Activated naive CD8-positive, alpha-beta T cell (primary cell): ENCODE measurements around the gene SLC36A2.

ENCODE experiments used
- H3K27ac Mint-ChIP-seq: one replicate; pipeline ENCODE4 v1.8.0; 2021; ENCODE audit warnings: mixed read lengths
- H3K27me3 Mint-ChIP-seq: one replicate; pipeline ENCODE4 v1.8.0; 2021; ENCODE audit warnings: mixed read lengths
- H3K36me3 Mint-ChIP-seq: one replicate; pipeline ENCODE4 v1.8.0; 2021; ENCODE audit warnings: mixed read lengths
- H3K4me1 Mint-ChIP-seq: one replicate; pipeline ENCODE4 v1.8.0; 2021; ENCODE audit warnings: low read depth, mixed read lengths
- H3K4me3 Mint-ChIP-seq: one replicate; pipeline ENCODE4 v1.8.0; 2021; ENCODE audit warnings: mild to moderate bottlenecking, mixed read lengths
- H3K9me3 Mint-ChIP-seq: one replicate; pipeline ENCODE4 v1.8.0; 2021; ENCODE audit warnings: low read depth, mixed read lengths

Gene SLC36A2

DNA sequence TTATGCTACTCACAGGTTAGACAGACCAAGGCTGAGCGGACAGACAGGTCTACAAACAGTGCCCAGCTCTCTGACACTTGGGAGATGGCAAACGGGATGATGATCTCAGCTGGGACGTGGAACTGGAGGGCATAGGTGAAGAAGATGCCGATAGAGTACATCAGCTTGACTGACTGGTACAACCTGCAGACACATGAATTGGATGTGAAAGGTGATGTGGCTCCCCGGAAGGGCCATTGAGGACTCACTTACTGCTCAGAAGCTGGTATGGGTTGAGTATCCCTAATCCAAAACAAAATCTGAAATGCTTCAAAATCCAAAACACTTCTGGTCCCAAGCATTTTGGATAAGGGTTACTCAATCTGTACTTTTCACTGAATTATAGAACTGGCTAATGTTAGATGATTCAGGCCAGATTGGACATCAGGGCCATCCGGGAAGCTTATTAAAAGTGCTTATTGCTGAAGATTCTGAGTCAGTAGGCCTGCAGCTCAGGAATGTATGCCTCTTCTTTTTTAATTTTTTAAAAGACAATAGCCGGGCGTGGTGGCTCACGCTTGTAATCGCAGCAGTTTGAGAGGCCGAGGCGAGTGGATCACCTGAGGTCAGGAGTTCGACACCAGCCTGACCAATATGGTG is 66.2 kb downstream of the SLC36A2 start:
- Mint-ChIP-seq H3K4me3 (no peak overlapping the region), H3K4me1 (no peaks in the 10 kb centered on the region), H3K27ac (no peak overlapping the region), H3K36me3 (no peaks in the 10 kb centered on the region), H3K9me3 (no peaks in the 10 kb centered on the region), H3K27me3 (no peaks in the 10 kb centered on the region)

DNA sequence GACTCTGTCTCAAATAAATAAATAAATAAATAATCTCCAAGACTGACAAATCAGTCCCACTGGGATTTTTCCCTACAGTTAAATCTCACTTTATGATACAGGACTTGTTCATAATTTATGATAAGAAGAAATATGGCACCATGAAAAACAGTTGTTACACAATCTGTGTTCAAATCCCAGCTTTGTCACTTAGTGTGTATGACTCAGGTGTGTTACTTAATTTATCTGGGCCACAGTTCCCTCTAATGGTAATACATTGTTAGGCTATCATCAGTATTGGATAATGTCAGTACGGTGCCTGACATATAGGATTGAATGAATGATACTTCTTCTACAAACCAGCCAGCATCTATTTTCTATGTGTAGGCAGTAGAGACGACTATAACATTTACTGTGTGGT is 66.9 kb downstream of the SLC36A2 start:
- no peaks in the 10 kb centered on the region for H3K4me1 Mint-ChIP-seq
- H3K36me3 Mint-ChIP-seq: no peaks in the 10 kb centered on the region
- H3K27ac Mint-ChIP-seq: no peak overlapping the region
- H3K9me3 Mint-ChIP-seq: no peaks in the 10 kb centered on the region
- H3K4me3 Mint-ChIP-seq: no peak overlapping the region
- H3K27me3 Mint-ChIP-seq: no peaks in the 10 kb centered on the region

DNA sequence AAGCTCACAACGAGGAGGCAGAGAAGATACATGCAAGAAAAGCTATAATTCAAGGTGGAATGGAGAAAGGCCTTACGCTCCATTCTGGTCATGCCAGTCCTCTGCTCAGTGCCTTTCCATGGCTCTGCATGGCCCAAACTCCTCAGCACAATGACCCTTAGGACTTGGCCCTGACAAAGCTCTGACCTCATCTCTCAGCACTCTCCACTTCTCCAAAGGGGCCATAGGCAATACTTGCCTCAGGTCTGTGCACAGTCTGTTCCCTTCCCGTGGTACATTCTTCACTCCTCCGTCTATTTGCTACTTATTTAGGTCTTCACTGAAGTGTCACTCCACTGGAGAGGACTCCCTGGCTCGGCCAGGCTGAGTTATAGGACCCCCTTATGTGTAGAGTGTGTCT is 68.5 kb downstream of the SLC36A2 start:
- Mint-ChIP-seq H3K9me3 (no peaks in the 10 kb centered on the region), H3K27me3 (no peaks in the 10 kb centered on the region), H3K4me1 (no peaks in the 10 kb centered on the region), H3K27ac (no peak overlapping the region), H3K36me3 (no peaks in the 10 kb centered on the region), H3K4me3 (no peak overlapping the region)

DNA sequence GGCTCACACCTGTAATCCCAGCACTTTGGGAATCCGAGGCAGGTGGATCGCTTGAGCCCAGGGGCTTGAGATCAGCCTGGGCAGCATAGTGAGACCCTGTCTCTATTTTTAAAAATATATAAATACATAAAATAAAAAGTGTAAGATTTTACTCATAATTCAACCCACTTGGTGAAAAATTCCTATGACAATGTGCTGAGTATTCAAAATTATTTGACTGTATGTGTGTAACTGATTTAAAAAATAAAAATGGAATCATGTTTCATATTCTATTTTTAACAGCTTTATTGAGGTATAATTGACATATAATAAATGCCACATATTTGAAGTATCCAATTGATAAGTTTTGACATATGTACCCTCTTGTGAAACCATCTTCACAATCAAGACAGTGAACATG is 71.6 kb downstream of the SLC36A2 start:
- no peak overlapping the region for H3K4me3 Mint-ChIP-seq
- no peaks in the 10 kb centered on the region for H3K4me1 Mint-ChIP-seq

DNA sequence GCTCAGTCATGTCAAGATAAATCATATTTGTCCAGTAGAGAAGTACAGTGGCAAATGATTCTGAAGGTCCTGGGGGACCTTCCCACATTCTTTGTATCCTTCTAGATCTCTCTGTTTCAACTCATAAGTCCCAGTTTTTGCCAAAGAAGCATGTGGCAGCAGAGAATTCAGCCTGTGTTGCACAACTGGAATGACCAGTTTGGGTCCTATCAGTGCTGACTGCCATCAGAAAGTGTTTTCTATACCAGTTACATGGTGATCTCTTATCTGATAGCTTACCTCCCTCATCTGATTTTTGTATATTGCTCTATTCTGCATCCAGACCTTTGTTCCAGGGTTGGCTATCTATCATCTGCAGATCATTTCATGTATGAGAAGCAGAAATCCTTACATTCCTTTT is 72.7 kb downstream of the SLC36A2 start:
- Mint-ChIP-seq H3K27me3 (no peaks in the 10 kb centered on the region), H3K9me3 (no peaks in the 10 kb centered on the region), H3K27ac (no peak overlapping the region), H3K4me1 (no peaks in the 10 kb centered on the region), H3K4me3 (no peak overlapping the region), H3K36me3 (no peaks in the 10 kb centered on the region)

More for the DNA sequence above, 71.6 kb downstream of the SLC36A2 start:
- H3K27me3 Mint-ChIP-seq: no peaks in the 10 kb centered on the region
- no peaks in the 10 kb centered on the region for H3K9me3 Mint-ChIP-seq
- H3K36me3 Mint-ChIP-seq: no peaks in the 10 kb centered on the region
- H3K27ac Mint-ChIP-seq: no peak overlapping the region

DNA sequence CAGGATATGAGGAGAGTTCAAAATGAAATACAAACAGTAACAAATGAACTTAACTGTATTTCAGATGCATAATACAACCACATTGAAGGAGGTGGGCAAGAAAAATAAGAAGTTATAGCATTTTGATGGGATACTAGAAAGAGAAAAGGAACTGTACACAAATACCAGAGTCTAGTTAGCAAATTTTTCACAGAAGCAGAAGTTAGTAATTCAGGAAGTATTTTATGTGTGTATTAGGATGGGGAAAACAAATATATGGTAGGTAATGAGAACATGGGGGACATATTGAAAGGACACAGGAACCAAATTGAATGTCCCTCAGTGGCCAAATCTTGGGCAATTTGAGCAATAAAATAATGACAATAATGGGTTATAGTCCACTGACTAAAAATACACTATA is 76.0 kb downstream of the SLC36A2 start:
- Mint-ChIP-seq H3K9me3 (no peaks in the 10 kb centered on the region), H3K27ac (no peak overlapping the region), H3K4me3 (no peak overlapping the region), H3K27me3 (no peaks in the 10 kb centered on the region), H3K4me1 (no peaks in the 10 kb centered on the region), H3K36me3 (no peaks in the 10 kb centered on the region)

DNA sequence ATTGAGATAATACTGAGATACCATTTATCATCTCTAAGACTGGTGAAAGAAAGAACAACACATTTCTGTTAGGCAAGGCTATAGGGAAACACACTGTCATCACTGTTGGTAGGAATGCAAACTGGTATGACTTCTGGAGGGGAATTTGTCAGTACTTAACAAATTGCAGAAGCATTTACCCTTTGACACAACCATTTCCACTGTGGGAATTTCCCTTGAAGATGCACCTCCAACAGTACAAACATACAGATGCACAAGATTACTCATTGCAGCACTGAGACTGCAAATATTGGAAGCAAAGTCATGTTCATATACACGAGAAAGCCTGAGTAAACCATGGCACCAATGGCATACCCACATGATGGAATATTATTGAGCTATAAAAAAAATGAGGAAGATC is 76.8 kb downstream of the SLC36A2 start:
- H3K4me1 Mint-ChIP-seq: no peaks in the 10 kb centered on the region
- H3K27me3 Mint-ChIP-seq: no peaks in the 10 kb centered on the region
- H3K4me3 Mint-ChIP-seq: no peak overlapping the region
- H3K36me3 Mint-ChIP-seq: no peaks in the 10 kb centered on the region
- no peak overlapping the region for H3K27ac Mint-ChIP-seq
- no peaks in the 10 kb centered on the region for H3K9me3 Mint-ChIP-seq

DNA sequence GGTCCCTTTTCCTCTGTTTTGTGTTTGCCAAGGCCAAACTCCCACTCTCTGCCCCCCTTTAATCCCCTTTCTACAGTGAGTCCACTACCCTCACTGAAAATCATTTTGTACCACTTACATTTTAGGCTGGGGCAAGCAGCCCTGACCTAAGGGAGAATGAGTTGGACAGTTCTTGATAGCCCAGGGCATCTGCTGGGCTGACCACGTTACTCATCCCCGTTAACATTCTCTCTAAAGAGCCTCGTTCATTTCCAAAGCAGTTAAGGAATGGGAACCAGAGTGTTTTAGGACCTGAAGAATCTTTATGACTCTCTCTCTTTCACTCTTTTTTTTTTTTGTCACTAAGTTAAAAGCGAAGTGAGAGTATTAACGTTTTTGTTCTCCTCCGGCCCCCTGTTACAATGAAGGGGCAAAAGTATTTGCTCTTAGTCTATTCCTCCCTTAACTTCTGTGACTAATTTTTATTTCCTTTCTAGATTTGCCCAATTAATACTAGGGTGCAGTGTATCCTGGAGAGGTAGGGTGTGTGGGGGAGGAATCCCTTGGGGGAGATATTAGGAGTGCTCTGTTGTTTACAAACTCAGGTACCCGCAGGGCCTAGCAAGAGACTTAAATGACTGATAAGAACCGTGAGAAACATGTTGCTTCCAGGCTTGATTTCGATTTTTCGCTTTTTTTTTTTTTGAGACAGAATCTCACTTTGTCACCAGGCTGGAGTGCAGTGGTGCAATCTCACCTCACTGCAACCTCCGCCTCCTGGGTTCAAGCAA is 79.7 kb downstream of the SLC36A2 start:
- peaks cover 2% of the 10 kb centered on the region for H3K4me1 Mint-ChIP-seq
- H3K27me3 Mint-ChIP-seq: no peaks in the 10 kb centered on the region
- H3K36me3 Mint-ChIP-seq: peaks cover 6% of the 10 kb centered on the region
- H3K9me3 Mint-ChIP-seq: no peaks in the 10 kb centered on the region
- no peak overlapping the region for H3K27ac Mint-ChIP-seq
- no peak overlapping the region for H3K4me3 Mint-ChIP-seq
